Measurements from ENCODE around the gene ATP9B.
"Not testable (repeated sequence)": the region's sequence is repeated elsewhere in the genome, so short reads cannot be mapped to it uniquely, and the experiment has no call there.

The ATP9B gene

DNA sequence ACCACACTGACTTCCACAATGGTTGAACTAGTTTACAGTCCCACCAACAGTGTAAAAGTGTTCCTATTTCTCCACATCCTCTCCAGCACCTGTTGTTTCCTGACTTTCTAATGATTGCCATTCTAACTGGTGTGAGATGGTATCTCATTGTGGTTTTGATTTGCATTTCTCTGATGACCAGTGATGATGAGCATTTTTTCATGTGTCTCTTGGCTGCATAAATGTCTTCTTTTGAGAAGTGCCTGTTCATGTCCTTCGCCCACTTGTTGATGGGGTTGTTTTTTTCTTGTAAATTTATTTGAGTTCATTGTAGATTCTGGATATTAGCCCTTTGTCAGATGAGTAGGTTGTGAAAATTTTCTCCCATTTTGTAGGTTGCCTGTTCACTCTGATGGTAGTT, 216.0 kb downstream of the ATP9B start:
- not testable (repeated sequence) for DNase-seq (ENCODE audit: low read depth in 2 of 2)

DNA sequence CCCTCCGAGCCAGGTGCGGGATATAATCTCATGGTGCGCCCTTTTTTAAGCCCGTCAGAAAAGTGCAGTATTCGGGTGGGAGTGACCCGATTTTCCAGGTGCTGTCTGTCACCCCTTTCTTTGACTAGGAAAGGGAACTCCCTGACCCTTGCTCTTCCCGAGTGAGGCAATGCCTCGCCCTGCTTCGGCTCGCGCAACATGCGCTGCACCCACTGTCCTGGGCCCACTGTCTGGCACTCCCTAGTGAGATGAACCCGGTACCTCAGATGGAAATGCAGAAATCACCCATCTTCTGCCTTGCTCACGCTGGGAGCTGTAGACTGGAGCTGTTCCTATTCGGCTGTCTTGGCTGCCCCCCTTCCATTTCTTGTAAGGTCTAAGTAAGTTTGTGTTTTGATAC, 221.2 kb downstream of the ATP9B start:
- DNase-seq (ENCODE audit: low read depth in 2 of 2), result not testable (repeated sequence)

DNA sequence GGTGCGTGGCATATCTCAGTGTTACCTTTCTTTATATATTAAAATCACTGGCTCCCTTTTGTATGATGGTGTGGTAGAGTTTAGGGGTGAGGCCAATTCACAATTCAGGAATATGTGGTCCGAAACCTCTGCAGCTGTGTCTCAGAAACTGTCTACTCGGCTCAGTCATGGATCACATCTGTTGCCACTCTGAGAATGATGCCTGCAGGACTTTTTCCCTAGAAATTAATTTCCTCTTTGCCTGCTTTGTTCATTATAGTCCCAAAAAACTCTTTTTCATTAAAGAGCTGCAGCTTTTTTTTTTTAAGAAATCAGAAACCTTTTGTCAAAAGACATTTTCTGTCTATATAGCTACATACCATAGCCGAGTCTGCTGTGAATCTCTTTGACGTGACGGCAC, 221.7 kb downstream of the ATP9B start:
- no peak for DNase-seq (ENCODE audit: low read depth in 2 of 2)

DNA sequence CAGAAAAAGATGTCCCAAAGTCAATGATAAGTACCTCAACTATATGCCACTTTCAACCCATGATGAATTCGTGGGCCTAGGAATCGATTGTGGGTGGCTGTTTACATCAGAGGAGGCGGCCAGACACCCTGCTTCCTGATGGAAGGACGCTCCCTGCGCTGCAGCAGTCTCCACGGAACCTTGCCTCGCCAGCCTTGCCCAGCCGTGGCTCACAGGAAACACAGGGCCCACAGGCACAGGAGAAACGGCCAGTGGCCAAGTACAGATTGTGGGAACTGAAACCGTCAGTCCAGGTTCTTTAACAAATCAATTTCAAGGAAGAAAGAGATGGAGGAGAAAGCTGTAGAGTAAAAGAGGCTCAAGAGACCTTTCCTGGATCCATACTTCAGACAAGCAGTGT, 225.0 kb downstream of the ATP9B start:
- DNase-seq (ENCODE audit: low read depth in 2 of 2), result no peak

DNA sequence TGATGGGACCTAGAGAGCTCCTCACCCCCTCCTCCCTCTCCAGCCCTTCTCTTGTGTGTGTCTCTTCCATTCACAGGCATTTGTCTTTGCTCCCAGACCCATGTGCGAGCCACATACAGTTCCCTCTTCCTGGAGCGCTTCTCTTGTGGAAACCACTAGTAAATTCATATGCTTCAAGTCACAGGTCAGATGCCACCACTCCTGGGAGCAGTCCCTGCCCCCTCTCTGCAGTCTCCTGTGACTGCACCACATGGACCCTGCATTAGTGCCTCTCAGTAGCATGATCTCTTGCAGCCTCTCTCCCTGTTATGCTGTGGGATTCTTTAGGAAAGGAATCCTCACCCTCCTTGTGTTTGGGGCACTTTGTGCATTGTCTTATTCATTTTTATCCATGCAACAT, 230.1 kb downstream of the ATP9B start:
- no peak for DNase-seq (ENCODE audit: low read depth in 2 of 2)

DNA sequence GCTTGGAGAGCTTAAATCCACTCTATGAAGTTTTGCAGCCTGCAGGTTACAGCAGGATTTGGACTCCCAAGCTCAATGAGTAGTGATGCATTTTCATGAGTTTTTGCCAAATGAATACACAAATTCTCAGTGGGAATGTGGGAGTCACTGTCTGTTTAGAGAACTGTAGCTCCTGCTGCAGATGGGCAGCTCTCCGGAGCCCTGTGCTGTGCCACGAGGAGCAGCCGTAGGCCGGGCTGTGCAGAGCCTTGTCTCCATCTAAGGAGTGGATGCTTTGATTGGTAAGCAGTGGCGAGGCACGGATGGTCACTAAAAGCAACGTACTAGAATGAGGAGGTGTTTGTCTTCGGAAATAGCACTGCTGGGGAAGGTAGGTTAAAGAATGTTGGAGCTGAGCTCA, 230.5 kb downstream of the ATP9B start:
- no peak for DNase-seq (ENCODE audit: low read depth in 2 of 2)

DNA sequence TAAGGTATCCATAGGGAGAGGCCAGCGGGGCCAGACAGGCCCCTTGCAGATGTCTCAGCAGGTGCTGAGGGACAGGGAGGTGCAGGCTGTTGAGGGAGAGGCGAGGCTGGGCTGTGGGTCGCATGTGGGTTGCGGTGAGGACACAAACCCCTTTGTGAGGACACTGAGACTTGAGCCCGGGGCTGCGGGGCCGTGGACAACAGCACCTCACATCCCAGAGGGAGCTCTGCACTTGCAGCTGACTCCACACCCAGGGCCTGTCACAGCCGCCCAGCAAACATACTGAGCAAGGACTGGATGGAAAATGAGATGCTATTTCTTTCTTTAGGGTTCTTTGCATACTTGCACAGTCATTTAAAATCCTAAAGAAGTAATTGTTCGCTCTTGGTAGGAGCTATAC, 231.2 kb downstream of the ATP9B start:
- DNase-seq (ENCODE audit: low read depth in 2 of 2), result no peak

DNA sequence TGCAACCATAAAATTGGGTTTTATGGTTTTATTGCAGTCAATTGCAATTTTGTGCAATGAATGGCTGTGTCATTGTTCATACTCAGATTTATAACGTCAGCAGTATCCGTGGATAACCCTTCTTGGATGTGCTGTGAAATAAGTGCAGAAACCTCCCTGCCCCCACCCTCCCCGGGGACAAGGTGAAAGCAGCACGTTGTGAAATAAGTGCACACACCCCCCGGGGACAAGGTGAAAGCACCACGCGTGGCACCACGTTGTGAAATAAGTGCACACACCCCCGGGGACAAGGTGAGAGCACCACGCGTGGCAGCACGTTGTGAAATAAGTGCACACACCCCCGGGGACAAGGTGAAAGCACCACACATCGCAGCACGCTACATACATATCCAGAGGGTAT, 232.9 kb downstream of the ATP9B start:
- no peak for DNase-seq (ENCODE audit: low read depth in 2 of 2)

DNA sequence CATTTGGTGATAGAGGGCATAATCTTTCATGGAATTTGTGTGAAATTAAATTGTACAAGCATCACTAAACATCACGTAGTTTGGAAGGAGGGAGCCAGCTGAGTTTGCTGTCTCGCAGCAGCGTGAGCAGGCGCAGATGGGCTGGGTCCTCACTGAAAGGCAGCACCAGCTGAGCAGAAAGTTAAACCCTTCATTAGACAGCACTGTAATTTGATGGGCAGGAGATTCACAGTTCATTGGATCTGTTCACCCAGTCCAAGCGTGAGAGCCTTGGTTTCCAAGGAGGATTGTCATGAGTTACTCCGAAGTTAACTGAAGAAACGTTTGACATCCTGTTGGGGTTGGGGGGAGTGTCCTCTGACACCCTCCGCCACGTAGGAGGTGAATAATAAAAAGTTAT, 236.7 kb downstream of the ATP9B start:
- no peak for DNase-seq (ENCODE audit: low read depth in 2 of 2)

DNA sequence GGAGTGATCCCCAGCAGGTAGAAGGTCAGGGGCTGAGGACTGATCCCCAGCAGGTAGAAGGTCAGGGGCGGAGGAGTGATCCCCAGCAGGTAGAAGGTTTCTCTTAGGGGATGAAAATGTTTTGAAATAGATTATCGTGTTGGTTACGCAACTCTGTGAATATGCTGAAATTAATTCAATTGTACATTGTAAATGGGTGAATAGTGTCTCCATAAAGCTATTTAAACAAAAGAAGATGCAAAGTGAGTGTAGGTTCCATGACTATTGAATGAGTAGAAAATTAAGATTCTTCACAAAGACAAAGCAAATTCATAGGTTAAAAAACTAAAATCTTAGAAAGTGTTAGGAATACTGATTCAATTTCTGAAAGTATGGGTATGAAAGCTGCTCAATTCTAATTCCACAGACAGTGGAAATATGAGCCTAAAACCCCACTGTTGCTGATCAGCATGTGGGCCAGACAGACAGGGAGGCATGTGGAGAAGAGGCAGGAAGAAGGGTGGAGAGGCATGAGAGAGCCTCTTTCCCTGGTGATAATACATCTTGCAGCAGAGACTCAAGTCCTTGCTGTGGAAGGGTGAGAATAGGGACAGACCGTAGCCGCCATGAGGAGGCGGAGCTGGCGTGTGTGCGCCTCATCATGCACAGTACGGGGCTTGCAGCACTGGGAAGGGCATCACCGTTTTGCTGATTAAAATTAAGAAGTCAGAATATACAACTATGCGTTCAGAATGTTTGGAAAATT, 240.6 kb downstream of the ATP9B start:
- DNase-seq (ENCODE audit: low read depth in 2 of 2), result no peak

DNA sequence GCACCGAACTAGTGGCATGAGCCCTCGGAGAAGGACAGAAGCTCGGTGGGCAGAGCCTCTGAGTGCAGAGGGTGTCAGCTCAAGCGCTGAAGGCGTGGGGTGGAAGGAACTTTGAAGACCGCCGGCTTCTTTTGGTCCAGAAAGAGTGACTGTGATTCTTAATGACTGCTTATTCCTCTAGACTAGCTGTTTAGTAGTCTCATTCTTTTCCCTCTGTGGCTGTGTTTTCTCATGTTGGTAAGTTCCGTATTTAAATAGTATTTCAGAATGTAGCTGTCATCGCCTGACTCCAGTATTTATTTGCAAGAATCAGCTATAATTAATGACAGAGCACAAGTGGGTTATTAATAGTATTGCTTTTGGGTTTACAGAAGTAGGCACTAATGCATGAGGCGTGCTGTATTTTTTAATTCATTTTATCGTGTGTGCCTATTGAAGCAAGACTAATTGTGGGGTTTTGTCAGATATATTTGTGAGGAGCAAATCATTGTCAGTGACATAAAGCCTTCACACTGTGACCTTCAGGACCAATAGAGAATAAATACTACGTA, 245.7 kb downstream of the ATP9B start:
- no peak for DNase-seq (ENCODE audit: low read depth in 2 of 2)

DNA sequence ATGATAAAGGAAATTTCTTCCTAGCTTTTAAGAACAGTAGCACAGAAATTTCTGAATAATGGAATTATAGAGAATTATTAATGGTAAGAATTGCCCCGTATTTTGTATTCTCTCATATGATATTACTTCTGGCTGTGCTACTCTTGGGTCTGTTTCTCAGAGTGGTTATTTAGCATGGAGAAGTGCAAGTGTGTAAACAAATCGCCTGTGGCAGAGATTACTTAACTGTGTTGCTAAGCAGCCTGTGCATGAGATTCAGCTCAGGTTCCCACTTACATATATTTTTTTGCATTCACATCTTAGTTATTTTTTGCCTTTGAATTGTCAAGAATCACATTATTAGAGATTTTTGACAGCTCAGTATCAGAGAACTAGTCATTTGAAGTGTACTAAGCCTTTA, 246.4 kb downstream of the ATP9B start:
- DNase-seq (ENCODE audit: low read depth in 2 of 2), result no peak

DNA sequence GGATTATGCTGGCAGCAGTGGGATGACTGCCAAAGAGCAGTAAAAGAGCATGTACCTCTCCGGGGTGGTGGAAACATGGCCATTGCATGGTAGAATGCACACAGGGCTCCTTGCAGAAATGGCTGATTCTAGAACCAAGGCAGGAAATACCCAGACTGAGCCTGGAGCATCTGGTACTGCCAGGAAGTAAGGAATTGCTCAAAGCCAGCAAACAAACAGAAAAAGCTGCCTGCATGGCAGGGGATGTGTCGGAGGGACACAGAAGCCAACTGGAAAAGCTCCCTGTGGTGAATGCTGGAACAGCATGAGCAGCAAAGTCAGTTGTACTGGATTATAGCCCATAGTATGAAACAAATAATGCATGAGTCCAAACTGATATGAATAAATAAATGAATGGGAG, 248.5 kb downstream of the ATP9B start:
- no peak for DNase-seq (ENCODE audit: low read depth in 2 of 2)

DNA sequence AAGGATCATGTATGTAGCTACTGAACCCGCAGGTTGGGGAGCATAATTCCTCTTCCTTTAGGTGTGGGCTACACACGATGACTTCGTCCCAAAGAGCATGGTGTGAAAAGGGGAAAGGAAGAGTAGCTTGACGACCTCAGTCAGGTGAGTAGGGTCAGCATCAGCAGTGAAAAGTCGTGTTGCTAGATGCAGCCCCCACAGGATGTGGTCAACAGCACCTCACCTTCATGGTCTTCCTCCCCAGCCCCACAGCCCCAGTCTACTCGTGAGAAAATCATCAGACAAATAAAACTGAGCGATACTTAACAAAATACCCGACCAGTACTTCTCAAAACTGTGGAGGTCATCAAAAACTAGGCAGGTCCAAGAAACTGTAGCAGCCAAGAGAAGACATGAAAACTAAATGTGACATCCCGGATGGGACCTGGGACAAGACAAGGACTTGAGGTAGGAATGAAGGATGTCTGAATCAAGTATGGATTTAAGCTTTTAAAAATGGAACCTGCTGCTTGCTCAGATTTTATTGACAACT, 249.0 kb downstream of the ATP9B start:
- DNase-seq (ENCODE audit: low read depth in 2 of 2), result no peak

DNA sequence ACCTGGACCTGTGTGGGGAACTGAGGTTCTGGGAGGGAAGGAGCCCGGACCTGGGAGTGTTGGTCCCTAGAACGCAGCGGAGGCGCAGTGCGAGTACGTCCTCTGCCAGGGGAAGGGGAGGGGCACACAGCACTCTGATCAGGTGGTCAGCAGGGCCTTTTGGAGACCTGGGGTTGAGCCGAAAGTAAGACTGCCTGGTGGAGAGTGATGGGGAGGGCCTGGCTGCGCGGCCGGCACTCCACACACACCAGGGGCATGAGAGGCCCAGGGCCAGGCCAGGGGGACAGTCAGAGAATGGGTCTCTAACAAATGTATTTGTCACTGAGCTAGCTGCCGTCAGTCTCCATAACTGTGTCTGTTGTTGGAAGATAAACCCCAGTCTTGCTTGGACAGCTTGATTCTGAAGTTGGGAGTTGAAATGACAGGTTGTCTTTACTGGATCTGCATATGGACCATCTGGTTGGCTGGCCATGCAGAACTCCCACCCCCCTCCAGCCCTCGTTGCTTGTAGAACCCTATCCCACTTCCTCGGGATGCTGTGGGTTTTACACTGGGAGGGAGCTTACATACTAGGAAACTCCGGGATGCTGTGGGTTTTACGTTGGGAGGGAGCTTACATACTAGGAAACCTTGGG, 251.1 kb downstream of the ATP9B start:
- no peak for DNase-seq (ENCODE audit: low read depth in 2 of 2)

DNA sequence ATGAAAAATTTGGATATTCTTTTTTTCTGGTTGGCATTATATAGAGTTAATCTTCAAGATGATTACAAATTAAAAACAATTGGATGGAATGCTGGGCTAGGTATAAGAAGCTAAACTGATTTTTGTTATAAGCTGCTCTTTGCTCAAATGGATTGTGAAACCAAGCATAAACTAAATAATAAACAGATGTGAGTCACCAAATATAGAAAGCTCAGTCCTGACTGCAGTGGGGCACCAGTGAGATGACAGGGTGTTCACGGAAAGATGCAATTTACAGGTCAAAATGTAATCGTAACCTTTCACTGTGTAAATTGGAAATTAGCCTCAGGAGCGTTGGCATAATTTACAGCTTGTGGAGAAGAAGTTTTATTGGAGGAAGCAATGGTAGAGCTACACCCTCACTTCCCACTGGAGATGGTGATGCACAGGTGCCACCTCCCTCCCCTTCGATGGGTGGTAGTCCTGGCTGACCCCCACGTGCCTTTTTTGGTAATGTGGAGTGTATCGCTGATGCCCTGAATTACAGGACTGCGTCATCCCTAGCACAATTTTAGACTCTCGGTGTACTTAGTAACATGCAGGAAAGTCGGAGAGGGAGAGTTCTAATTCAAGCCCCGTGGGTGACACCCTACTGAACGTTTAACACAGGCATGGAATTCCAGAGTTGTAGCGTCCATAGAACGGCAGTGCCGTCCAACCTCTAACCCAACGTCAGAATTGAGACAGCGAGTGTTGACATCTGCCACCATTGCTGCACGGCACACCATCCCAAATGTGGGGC, 252.6 kb downstream of the ATP9B start:
- DNase-seq (ENCODE audit: low read depth in 2 of 2), result no peak

DNA sequence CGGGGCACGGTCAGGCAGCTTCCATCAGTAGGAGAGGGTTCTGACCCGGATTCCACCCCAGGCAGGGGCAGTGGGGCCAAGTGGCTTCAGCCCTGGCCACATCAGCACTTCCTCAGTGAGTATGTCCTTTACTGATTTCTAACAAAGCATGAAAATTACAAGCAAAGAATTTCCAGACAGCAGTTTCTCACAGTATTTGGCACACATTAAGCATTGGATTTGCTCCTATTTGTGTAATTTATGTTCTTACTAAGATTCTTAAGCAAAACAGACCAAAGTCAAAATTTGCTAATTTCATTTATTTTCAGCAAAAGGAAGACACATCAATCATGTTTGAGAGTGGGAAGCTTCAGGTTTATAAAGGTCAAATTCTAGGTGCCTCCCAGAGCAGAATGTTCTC, 253.2 kb downstream of the ATP9B start:
- no peak for DNase-seq (ENCODE audit: low read depth in 2 of 2)

DNA sequence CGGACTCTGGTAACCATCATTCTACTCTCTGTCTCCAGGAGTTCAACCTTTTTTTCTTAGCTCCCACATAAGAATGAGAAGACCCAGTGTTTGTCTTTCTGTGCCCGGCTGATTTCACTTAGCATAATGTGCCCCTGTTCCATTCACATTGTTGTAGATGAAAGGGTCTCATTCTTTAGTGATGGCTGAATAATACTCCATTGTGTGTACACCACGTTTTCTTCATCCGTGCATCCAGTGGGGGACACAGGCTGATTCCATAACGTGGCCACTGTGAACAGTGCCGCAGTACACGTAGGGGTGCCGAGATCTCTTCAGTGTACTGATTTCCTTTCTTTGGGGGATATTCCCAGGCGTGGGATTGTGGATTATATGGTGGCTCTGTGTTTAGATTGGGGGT, 254.3 kb downstream of the ATP9B start:
- no peak for DNase-seq (ENCODE audit: low read depth in 2 of 2)

DNA sequence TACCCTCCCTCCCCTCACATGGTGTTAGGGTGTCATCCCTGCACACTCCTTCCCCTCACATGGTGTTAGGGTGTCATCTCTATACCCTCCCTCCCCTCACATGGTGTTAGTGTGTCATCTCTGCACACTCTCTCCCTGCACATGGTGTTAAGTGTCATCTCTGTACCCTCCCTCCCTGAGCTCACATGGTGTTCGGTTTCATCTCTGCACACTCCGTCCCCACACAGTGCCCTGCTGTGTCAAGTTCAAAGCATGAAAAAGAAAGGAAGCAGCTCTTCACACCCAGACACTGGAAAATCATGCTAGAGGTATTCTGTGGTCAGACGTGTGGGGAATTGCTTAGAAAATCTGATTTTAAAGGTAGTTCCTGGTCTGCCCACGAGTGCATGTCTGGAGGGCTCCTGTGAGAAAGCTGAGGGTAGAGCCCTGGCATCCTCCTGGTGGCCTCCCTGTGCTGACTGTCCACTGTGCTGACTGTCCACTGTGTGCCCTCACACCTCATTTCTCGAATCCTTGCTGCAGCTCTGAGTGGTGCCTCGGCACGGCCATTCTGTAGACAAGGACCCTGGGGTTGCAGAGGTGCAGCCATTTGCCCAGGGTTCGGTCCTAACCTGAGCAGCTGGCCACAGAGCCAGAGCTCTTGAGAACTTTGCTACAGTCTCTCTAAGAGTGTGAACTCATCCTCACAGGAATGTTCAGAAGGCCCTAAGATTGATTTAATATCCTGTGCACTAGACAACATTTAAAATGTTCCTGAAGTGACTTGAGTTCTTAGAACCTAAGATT, 257.4 kb downstream of the ATP9B start:
- DNase-seq (ENCODE audit: low read depth in 2 of 2), result no peak

DNA sequence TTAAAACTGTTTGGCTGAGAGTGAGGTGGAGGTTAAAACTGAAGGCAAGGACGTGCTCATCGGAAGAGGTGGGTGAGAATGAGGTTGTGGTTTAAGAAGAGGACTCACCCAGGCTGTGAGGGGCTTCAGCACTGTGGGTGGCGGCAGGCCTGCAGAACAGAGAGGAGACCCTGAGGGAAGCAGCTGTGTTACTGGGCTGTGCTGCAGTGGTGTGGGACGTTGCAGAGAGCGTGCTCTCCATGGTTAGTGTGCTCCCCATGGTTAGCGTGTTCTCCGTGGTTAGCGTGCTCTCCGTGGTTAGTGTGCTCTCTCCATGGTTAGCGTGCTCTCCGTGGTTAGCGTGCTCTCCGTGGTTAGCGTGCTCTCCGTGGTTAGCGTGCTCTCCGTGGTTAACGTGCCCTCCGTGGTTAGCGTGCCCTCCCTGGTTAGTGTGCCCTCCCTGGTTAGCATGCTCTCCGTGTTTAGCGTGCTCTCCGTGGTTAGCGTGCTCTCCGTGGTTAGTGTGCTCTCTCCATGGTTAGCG, 258.1 kb downstream of the ATP9B start:
- DNase-seq (ENCODE audit: low read depth in 2 of 2), result no peak

DNA sequence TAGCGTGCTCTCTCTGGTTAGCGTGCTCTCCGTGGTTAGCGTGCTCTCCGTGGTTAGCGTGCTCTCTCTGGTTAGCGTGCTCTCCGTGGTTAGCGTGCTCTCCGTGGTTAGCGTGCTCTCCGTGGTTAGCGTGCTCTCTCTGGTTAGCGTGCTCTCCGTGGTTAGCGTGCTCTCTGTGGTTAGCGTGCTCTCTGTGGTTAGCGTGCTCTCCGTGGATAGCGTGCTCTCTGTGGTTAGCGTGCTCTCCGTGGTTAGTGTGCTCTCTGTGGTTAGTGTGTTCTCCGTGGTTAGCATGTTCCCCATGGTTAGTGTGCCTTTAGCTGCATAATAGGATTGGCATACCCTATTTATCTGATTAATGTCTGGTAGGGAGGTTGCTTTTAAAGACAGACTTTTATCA, 258.7 kb downstream of the ATP9B start:
- DNase-seq (ENCODE audit: low read depth in 2 of 2), result not testable (repeated sequence)

Measured in stimulated activated CD8-positive, alpha-beta memory T cell treated with anti-CD3 and anti-CD28 coated beads, Interleukin-15, amount 100 ng/mL, for 4 hours (primary cell).